Activated CD4-positive, CD25-positive, alpha-beta regulatory T cell treated with anti-CD3 and anti-CD28 coated beads, Interleukin-2, amount 50 U/mL, for 24 hours (primary cell): Measurements from ENCODE around the gene RCC1.
"Not testable (repeated sequence)": the region's sequence is repeated elsewhere in the genome, so short reads cannot be mapped to it uniquely, and the experiment has no call there.

Experiments used
- ATAC-seq, 2 donors: fragments of 150-1000 bp; cut with Tn5 transposase; one replicate each; pipeline ENCODE4 v1.10.0; 2021; ENCODE audit warnings: mild to moderate bottlenecking in 1 of 2, moderate library complexity in 1 of 2

RCC1 gene

GRCh38 chr1:28505406-28506187, at the start of gene RCC1:
Gene RCC1 (plus strand): TSS chr1:28506043. CDS start chr1:28529867, 23,824 bp downstream.
- peak; percentile 78 to 80 for ATAC-seq

GRCh38 chr1:28456078-28456477, 49.8 kb upstream of the RCC1 start:
- ATAC-seq, result no peak

GRCh38 chr1:28457678-28458077, 48.2 kb upstream of the RCC1 start:
- ATAC-seq, result no peak

GRCh38 chr1:28458237-28459228, 47.3 kb upstream of the RCC1 start:
- no peak for ATAC-seq

- no peak for ATAC-seq
These were observed 39.5 kb upstream of the RCC1 start for GRCh38 chr1:28466226-28466778.

GRCh38 chr1:28470146-28470545, 35.7 kb upstream of the RCC1 start:
- no peak for ATAC-seq

GRCh38 chr1:28479497-28479896, 26.3 kb upstream of the RCC1 start:
- ATAC-seq, result not testable (repeated sequence)

GRCh38 chr1:28480308-28480707, 25.5 kb upstream of the RCC1 start:
- ATAC-seq, result no peak

GRCh38 chr1:28482138-28482537, 23.7 kb upstream of the RCC1 start:
- ATAC-seq, result no peak

GRCh38 chr1:28482702-28483101, 23.1 kb upstream of the RCC1 start:
- ATAC-seq, result no peak

GRCh38 chr1:28494737-28495136, 11.1 kb upstream of the RCC1 start:
- ATAC-seq, result no peak

GRCh38 chr1:28499553-28499952, 6.3 kb upstream of the RCC1 start:
- ATAC-seq, result no peak

GRCh38 chr1:28501925-28502324, 3.9 kb upstream of the RCC1 start:
- ATAC-seq, result no peak

GRCh38 chr1:28503117-28503516, 2.7 kb upstream of the RCC1 start:
- ATAC-seq, result no peak

GRCh38 chr1:28506907-28507246, 1.0 kb downstream of the RCC1 start:
- ATAC-seq, result no peak

GRCh38 chr1:28507247-28507645, 1.4 kb downstream of the RCC1 start:
- ATAC-seq, result no peak

GRCh38 chr1:28507646-28508434, 2.0 kb downstream of the RCC1 start:
- no peak for ATAC-seq

- ATAC-seq, result no peak
These were observed 2.6 kb downstream of the RCC1 start for GRCh38 chr1:28508435-28508754.

- ATAC-seq, result peak in 1 of 2 donors; percentile 7
These were observed 3.9 kb downstream of the RCC1 start for GRCh38 chr1:28509705-28510272.

- ATAC-seq, result peak; percentile 6 to 9
These were observed 4.6 kb downstream of the RCC1 start for GRCh38 chr1:28510273-28510969.

GRCh38 chr1:28510970-28511440, 5.2 kb downstream of the RCC1 start:
- peak in 1 of 2 donors; percentile 1 for ATAC-seq
